Fibroblast of pulmonary artery (primary cell): ENCODE results near the gene TCEANC2.

ENCODE experiments used
- DNase-seq: peaks from one replicate; pipeline ENCODE4 v3.0.0-alpha.2; 2010; ENCODE audit warnings: low read depth
- H3K4me3 ChIP-seq: replicated peaks from 2 replicates; pipeline ENCODE4 v1.5.1; 2011; ENCODE audit warnings: low read depth, mild to moderate bottlenecking, control low read depth, low read length, moderate library complexity
- TF ChIP-seq, protein P1 (sequence below): IDR thresholded peaks from 2 replicates; pipeline ENCODE4 v1.5.1; 2011; ENCODE audit warnings: mild to moderate bottlenecking, control low read depth, low read length, inconsistent platforms; ENCODE audit errors: missing control alignments

The TCEANC2 gene

DNA sequence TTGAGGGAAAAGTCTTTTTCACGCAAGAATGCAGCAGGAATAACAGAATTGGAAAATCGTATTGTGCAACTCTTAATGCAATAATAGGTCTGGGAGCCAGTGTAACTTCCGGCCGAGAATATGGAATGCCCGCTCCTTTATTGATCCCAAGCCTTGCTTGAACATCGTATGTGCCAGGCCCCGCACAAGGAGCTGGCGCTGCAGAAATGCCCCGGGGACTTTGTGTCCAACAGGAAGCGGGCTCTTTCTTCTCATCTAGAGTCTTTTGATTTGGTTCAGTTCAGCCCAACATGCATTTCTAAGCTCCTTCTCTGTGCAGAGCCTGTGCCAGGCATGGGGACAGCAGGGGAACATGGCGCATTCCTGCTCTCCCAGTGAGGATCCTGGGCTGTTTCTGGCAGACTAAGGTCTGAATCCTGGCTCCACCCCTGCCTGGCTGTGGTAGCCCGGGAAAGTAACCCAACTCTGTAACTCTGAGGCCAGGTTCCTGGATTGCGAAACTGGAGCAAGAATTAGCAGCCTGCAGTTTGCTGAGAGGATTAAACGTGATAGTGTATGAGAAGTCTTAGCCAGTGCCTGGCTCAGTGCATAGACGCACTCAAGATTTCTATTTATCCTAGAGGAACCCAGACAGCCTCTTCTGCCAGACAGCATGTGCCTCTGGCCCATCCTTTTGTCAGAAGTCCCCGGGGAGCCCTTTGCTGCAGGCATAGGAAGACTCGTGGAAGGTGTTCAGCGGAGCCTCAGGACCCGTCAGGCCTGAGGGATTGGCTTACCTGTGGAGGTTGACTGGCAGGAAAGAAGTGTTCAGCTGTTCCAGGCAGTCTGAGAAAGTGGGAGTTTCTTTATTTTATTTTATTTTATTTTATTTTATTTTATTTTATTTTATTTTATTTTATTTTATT is 100.4 kb downstream of the TCEANC2 start:
- peak; percentile 81 for DNase-seq
- TF ChIP-seq, protein P1, sequence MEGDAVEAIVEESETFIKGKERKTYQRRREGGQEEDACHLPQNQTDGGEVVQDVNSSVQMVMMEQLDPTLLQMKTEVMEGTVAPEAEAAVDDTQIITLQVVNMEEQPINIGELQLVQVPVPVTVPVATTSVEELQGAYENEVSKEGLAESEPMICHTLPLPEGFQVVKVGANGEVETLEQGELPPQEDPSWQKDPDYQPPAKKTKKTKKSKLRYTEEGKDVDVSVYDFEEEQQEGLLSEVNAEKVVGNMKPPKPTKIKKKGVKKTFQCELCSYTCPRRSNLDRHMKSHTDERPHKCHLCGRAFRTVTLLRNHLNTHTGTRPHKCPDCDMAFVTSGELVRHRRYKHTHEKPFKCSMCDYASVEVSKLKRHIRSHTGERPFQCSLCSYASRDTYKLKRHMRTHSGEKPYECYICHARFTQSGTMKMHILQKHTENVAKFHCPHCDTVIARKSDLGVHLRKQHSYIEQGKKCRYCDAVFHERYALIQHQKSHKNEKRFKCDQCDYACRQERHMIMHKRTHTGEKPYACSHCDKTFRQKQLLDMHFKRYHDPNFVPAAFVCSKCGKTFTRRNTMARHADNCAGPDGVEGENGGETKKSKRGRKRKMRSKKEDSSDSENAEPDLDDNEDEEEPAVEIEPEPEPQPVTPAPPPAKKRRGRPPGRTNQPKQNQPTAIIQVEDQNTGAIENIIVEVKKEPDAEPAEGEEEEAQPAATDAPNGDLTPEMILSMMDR = no peak
- no peak overlapping the region for H3K4me3 ChIP-seq
